GM23338 (cell line): Measurements from ENCODE around the gene ETV1. TPM values are rescaled to one million over a fixed set of nuclear protein-coding genes. Genes with fewer than 3 reads are reported as not detected.

Experiments
- ATAC-seq: fragments of 200-7000 bp; cut with Tn5 transposase; 3 replicates; pipeline ENCODE4 v1.9.1; 2020
- DNase-seq: peaks from one replicate; pipeline ENCODE4 v3.0.0-alpha.2; 2015; ENCODE audit warnings: low spot score
- H2AFZ ChIP-seq: fragments of 200-600 bp; sonication (generic); 2 replicates; pipeline ENCODE4 v1.8.0; 2016; ENCODE audit warnings: antibody characterized with exemption, mild to moderate bottlenecking, moderate library complexity
- H3F3A ChIP-seq: fragments of 200-600 bp; sonication (generic); replicated peaks from 2 replicates; pipeline ENCODE4 v1.8.0; 2017; ENCODE audit warnings: antibody characterized with exemption, mixed run types, low read depth
- H3K27ac ChIP-seq: fragments of 200-600 bp; sonication (generic); 2 replicates; pipeline ENCODE4 v1.6.1; 2016; ENCODE audit warnings: low read depth
- H3K27me3 ChIP-seq: fragments of 200-600 bp; sonication (generic); 2 replicates; pipeline ENCODE4 v1.8.0; 2016; ENCODE audit warnings: mild to moderate bottlenecking, mixed run types, moderate library complexity; ENCODE audit not compliant: insufficient read depth
- H3K36me3 ChIP-seq: fragments of 200-600 bp; sonication (generic); 2 replicates; pipeline ENCODE4 v1.8.0; 2016; ENCODE audit warnings: mild to moderate bottlenecking; ENCODE audit not compliant: insufficient read depth
- H3K4me1 ChIP-seq: fragments of 200-600 bp; sonication (generic); 2 replicates; pipeline ENCODE4 v1.8.0; 2016; ENCODE audit warnings: mild to moderate bottlenecking, moderate library complexity; ENCODE audit not compliant: insufficient read depth
- H3K4me2 ChIP-seq: fragments of 200-600 bp; sonication (generic); 2 replicates; pipeline ENCODE4 v1.7.1; 2017; ENCODE audit warnings: mixed run types
- H3K4me3 ChIP-seq: fragments of 200-600 bp; sonication (generic); 2 replicates; pipeline ENCODE4 v1.6.1; 2016; ENCODE audit warnings: mixed run types
- H3K79me2 ChIP-seq: fragments of 200-600 bp; sonication (generic); replicated peaks from 2 replicates; pipeline ENCODE4 v1.8.0; 2017; ENCODE audit warnings: mild to moderate bottlenecking; ENCODE audit not compliant: insufficient read depth
- H3K9me2 ChIP-seq: fragments of 200-600 bp; sonication (generic); 2 replicates; pipeline ENCODE4 v1.8.0; 2017; ENCODE audit not compliant: insufficient read depth
- H4K20me1 ChIP-seq: fragments of 200-600 bp; sonication (generic); replicated peaks from 2 replicates; pipeline ENCODE4 v1.8.0; 2017; ENCODE audit warnings: mild to moderate bottlenecking; ENCODE audit not compliant: insufficient read depth
- H3K27ac Mint-ChIP-seq: 2 replicates; pipeline ENCODE4 v1.8.0; 2020; ENCODE audit warnings: inconsistent platforms, mild to moderate bottlenecking, moderate library complexity, mixed read lengths
- H3K27me3 Mint-ChIP-seq: 3 replicates; pipeline ENCODE4 v1.8.0; 2022; ENCODE audit warnings: low read depth, mild to moderate bottlenecking, moderate library complexity, mixed read lengths, inconsistent platforms; ENCODE audit not compliant: insufficient read depth, poor library complexity
- H3K36me3 Mint-ChIP-seq: 3 replicates; pipeline ENCODE4 v1.8.0; 2021; ENCODE audit warnings: low read depth, mild to moderate bottlenecking, inconsistent platforms, moderate library complexity, mixed read lengths
- H3K4me1 Mint-ChIP-seq: 3 replicates; pipeline ENCODE4 v1.8.0; 2020; ENCODE audit warnings: mild to moderate bottlenecking, inconsistent platforms, mixed read lengths
- H3K4me3 Mint-ChIP-seq: 3 replicates; pipeline ENCODE4 v1.8.0; 2021; ENCODE audit warnings: moderate library complexity, mild to moderate bottlenecking, inconsistent platforms, mixed read lengths
- H3K9me3 Mint-ChIP-seq: 3 replicates; pipeline ENCODE4 v1.8.0; 2020; ENCODE audit warnings: moderate library complexity, mild to moderate bottlenecking, inconsistent platforms, mixed read lengths
- CREB1 ChIP-seq: fragments of 250-450 bp; sonication (Bioruptor Pico); IDR thresholded peaks from 2 replicates; pipeline ENCODE4 v1.5.0; 2020; ENCODE audit warnings: low read depth, mild to moderate bottlenecking, moderate library complexity
- CTCF ChIP-seq, 2 experiments: fragments of 200-600 bp in 1 of 2; sonication (generic) in 1 of 2; conservative IDR thresholded peaks; 2 replicates each; pipeline versions ENCODE4 v1.5.1 to v1.6.1; 2016 to 2017; ENCODE audit warnings: antibody characterized with exemption in 2 of 2, low read depth in 2 of 2, mild to moderate bottlenecking in 2 of 2, moderate library complexity in 1 of 2
- EZH2 ChIP-seq: fragments of 200-600 bp; sonication (generic); IDR thresholded peaks from one replicate; pipeline ENCODE4 v1.8.0; 2017; ENCODE audit warnings: antibody characterized with exemption, mild to moderate bottlenecking, low read depth; ENCODE audit not compliant: unreplicated experiment
- EZH2phosphoT487 ChIP-seq: fragments of 200-600 bp; sonication (generic); IDR thresholded peaks from one replicate; pipeline ENCODE4 v1.8.1; 2018; ENCODE audit warnings: antibody characterized with exemption; ENCODE audit not compliant: unreplicated experiment
- JUNB ChIP-seq: IDR thresholded peaks from one replicate; pipeline ENCODE4 v1.6.1; 2016; ENCODE audit warnings: antibody characterized with exemption; ENCODE audit not compliant: unreplicated experiment
- NANOG ChIP-seq: IDR thresholded peaks from 2 replicates; pipeline ENCODE4 v1.6.1; 2016; ENCODE audit warnings: antibody characterized with exemption, borderline replicate concordance
- POLR2AphosphoS5 ChIP-seq: IDR thresholded peaks from 2 replicates; pipeline ENCODE4 v1.6.1; 2016; ENCODE audit warnings: antibody characterized with exemption, low read depth
- STAT1 ChIP-seq: IDR thresholded peaks from one replicate; pipeline ENCODE4 v1.6.1; 2016; ENCODE audit warnings: antibody characterized with exemption; ENCODE audit not compliant: unreplicated experiment
- ZNF114 ChIP-seq: fragments of 250-450 bp; sonication (Bioruptor Pico); IDR thresholded peaks from 2 replicates; pipeline ENCODE4 v1.5.0; 2020; ENCODE audit warnings: mild to moderate bottlenecking, moderate library complexity
- ZNF331 ChIP-seq: fragments of 250-450 bp; sonication (Bioruptor Pico); IDR thresholded peaks from 2 replicates; pipeline ENCODE4 v1.5.0; 2020; ENCODE audit warnings: low read depth, mild to moderate bottlenecking, moderate library complexity
- polyA plus RNA-seq: library from polyadenylated mRNA; unstranded; fragments of >200 nt; fragmentation: Nextera tagmentation; extraction: Ambion mirVana; gene quantifications from 2 replicates; pipeline ENCODE4 v1.2.1, GENCODE V29; 2016
- total RNA-seq: library from RNA; depleted of rRNA; stranded (reverse); fragments of >200 nt; shearing (Covaris generic); gene quantifications from 2 replicates; pipeline ENCODE4 v1.2.3, GENCODE V29; 2014
- TF ChIP-seq, protein P1 (sequence below): fragments of 250-450 bp; sonication (Bioruptor Pico); IDR thresholded peaks from 2 replicates; pipeline ENCODE4 v1.5.0; 2020; ENCODE audit warnings: mild to moderate bottlenecking, moderate library complexity
- TF ChIP-seq, protein P2 (sequence below): IDR thresholded peaks from 2 replicates; pipeline ENCODE4 v1.6.1; 2016; ENCODE audit warnings: antibody characterized with exemption
- TF ChIP-seq, protein P3 (sequence below): IDR thresholded peaks from one replicate; pipeline ENCODE4 v1.6.1; 2018; ENCODE audit warnings: antibody characterized with exemption; ENCODE audit not compliant: unreplicated experiment

The ETV1 gene
- total and polyA plus RNA-seq, 2 experiments from 2014 or later: 49.4 to 61.9 TPM

- Mint-ChIP-seq H3K4me1 (peaks cover 3% of the 10 kb centered on the region; the same call in 2 of the 3 replicates), H3K9me3 (no peaks in the 10 kb centered on the region), H3K4me3 (no peak overlapping the region), H3K27me3 (no peaks in the 10 kb centered on the region), H3K36me3 (peaks cover 64% of the 10 kb centered on the region), H3K27ac (peak overlapping the region; percentile 14; the same call in 1 of the 2 replicates)
- Histone ChIP-seq H3K4me2 (no peak overlapping the region), H3K79me2 (no peaks in the 10 kb centered on the region; the same call in 1 of the 2 replicates), H3K27me3 (no peaks in the 10 kb centered on the region), H4K20me1 (0 out of 2 replicates have a peak, but pooled peaks cover 3% of the 10 kb centered on the region), H3K4me1 (no peaks in the 10 kb centered on the region), H3K36me3 (peaks cover 28% of the 10 kb centered on the region), H3F3A (no peaks in the 10 kb centered on the region), H3K4me3 (no peak overlapping the region), H3K27ac (no peak overlapping the region), H2AFZ (no peak overlapping the region), H3K9me2 (no peaks in the 10 kb centered on the region)
- ATAC-seq (no peak), DNase-seq (no peak)
- TF ChIP-seq, protein P1, sequence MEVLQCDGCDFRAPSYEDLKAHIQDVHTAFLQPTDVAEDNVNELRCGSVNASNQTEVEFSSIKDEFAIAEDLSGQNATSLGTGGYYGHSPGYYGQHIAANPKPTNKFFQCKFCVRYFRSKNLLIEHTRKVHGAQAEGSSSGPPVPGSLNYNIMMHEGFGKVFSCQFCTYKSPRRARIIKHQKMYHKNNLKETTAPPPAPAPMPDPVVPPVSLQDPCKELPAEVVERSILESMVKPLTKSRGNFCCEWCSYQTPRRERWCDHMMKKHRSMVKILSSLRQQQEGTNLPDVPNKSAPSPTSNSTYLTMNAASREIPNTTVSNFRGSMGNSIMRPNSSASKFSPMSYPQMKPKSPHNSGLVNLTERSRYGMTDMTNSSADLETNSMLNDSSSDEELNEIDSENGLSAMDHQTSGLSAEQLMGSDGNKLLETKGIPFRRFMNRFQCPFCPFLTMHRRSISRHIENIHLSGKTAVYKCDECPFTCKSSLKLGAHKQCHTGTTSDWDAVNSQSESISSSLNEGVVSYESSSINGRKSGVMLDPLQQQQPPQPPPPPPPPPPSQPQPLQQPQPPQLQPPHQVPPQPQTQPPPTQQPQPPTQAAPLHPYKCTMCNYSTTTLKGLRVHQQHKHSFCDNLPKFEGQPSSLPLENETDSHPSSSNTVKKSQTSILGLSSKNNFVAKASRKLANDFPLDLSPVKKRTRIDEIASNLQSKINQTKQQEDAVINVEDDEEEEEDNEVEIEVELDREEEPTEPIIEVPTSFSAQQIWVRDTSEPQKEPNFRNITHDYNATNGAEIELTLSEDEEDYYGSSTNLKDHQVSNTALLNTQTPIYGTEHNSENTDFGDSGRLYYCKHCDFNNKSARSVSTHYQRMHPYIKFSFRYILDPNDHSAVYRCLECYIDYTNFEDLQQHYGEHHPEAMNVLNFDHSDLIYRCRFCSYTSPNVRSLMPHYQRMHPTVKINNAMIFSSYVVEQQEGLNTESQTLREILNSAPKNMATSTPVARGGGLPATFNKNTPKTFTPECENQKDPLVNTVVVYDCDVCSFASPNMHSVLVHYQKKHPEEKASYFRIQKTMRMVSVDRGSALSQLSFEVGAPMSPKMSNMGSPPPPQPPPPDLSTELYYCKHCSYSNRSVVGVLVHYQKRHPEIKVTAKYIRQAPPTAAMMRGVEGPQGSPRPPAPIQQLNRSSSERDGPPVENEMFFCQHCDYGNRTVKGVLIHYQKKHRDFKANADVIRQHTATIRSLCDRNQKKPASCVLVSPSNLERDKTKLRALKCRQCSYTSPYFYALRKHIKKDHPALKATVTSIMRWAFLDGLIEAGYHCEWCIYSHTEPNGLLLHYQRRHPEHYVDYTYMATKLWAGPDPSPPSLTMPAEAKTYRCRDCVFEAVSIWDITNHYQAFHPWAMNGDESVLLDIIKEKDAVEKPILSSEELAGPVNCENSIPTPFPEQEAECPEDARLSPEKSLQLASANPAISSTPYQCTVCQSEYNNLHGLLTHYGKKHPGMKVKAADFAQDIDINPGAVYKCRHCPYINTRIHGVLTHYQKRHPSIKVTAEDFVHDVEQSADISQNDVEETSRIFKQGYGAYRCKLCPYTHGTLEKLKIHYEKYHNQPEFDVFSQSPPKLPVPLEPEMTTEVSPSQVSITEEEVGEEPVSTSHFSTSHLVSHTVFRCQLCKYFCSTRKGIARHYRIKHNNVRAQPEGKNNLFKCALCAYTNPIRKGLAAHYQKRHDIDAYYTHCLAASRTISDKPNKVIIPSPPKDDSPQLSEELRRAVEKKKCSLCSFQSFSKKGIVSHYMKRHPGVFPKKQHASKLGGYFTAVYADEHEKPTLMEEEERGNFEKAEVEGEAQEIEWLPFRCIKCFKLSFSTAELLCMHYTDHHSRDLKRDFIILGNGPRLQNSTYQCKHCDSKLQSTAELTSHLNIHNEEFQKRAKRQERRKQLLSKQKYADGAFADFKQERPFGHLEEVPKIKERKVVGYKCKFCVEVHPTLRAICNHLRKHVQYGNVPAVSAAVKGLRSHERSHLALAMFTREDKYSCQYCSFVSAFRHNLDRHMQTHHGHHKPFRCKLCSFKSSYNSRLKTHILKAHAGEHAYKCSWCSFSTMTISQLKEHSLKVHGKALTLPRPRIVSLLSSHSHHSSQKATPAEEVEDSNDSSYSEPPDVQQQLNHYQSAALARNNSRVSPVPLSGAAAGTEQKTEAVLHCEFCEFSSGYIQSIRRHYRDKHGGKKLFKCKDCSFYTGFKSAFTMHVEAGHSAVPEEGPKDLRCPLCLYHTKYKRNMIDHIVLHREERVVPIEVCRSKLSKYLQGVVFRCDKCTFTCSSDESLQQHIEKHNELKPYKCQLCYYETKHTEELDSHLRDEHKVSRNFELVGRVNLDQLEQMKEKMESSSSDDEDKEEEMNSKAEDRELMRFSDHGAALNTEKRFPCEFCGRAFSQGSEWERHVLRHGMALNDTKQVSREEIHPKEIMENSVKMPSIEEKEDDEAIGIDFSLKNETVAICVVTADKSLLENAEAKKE: no peak
- no peak for TF ChIP-seq ZNF114 (CRISPR knock-in tag)
- no peak for TF ChIP-seq NANOG
- TF ChIP-seq EZH2: no peak
- TF ChIP-seq ZNF331 (CRISPR knock-in tag): no peak
- TF ChIP-seq POLR2AphosphoS5: no peak
- no peak for TF ChIP-seq CREB1
- no peak for TF ChIP-seq EZH2phosphoT487
- TF ChIP-seq, protein P2, sequence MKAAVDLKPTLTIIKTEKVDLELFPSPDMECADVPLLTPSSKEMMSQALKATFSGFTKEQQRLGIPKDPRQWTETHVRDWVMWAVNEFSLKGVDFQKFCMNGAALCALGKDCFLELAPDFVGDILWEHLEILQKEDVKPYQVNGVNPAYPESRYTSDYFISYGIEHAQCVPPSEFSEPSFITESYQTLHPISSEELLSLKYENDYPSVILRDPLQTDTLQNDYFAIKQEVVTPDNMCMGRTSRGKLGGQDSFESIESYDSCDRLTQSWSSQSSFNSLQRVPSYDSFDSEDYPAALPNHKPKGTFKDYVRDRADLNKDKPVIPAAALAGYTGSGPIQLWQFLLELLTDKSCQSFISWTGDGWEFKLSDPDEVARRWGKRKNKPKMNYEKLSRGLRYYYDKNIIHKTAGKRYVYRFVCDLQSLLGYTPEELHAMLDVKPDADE: no peak
- no peak for TF ChIP-seq JUNB
- TF ChIP-seq, protein P3, sequence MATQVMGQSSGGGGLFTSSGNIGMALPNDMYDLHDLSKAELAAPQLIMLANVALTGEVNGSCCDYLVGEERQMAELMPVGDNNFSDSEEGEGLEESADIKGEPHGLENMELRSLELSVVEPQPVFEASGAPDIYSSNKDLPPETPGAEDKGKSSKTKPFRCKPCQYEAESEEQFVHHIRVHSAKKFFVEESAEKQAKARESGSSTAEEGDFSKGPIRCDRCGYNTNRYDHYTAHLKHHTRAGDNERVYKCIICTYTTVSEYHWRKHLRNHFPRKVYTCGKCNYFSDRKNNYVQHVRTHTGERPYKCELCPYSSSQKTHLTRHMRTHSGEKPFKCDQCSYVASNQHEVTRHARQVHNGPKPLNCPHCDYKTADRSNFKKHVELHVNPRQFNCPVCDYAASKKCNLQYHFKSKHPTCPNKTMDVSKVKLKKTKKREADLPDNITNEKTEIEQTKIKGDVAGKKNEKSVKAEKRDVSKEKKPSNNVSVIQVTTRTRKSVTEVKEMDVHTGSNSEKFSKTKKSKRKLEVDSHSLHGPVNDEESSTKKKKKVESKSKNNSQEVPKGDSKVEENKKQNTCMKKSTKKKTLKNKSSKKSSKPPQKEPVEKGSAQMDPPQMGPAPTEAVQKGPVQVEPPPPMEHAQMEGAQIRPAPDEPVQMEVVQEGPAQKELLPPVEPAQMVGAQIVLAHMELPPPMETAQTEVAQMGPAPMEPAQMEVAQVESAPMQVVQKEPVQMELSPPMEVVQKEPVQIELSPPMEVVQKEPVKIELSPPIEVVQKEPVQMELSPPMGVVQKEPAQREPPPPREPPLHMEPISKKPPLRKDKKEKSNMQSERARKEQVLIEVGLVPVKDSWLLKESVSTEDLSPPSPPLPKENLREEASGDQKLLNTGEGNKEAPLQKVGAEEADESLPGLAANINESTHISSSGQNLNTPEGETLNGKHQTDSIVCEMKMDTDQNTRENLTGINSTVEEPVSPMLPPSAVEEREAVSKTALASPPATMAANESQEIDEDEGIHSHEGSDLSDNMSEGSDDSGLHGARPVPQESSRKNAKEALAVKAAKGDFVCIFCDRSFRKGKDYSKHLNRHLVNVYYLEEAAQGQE: no peak
- TF ChIP-seq CTCF (conservative IDR thresholded peaks at IDR 0.05; ENCODE audit: low read depth in 2 of 2): no peak
- no peak for TF ChIP-seq STAT1
Measured at GRCh38 chr7:13933536-13933935, 55.9 kb downstream of the ETV1 start.
